ENCODE data around the gene SPRED2. TPM values are rescaled to one million over a fixed set of nuclear protein-coding genes. Genes with fewer than 3 reads are reported as not detected.
A peak's percentile ranks its signal among the peaks of the same experiment; 100 is the strongest.

Gene SPRED2
- total RNA-seq, 2 experiments from 2014 or later = 5.9 to 6.7 TPM

DNA sequence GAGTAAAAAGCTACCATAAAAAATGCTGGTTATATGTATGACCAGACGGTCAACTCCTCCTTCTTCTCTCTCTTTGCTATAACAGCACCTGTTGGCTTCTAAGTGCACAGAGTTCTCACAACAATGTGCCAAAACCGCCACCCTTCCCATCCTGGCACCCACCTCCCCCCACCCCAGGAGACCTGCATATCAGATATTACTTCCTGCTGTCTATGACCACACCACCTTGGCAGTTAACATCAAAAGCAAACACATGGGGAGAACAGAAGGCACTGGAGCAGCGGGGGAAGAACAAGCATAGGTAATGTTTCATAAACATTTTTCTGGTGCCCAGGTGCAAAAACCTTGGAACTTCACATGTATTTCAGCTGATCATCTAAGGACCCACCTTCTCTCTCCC, 15.5 kb downstream of the SPRED2 start:
- Mint-ChIP-seq H3K4me3 (no peak overlapping the region), H3K9me3 (no peaks in the 10 kb centered on the region), H3K27me3 (peaks cover 4% of the 10 kb centered on the region), H3K36me3 (ENCODE audit: low read depth) (no peaks in the 10 kb centered on the region), H3K27ac (peak overlapping the region; percentile 1), H3K4me1 (ENCODE audit: low read depth) (peaks cover 32% of the 10 kb centered on the region)
- DNase-seq (peak; percentile 36), ATAC-seq (no peak)
- POLR2A ChIA-PET = interaction anchor here (0.6 to 2.1 kb wide), 5 partner anchors 10 to 122 kb away, joined by 3 to 4 read pairs (median 3); no protein-coding TSS in a partner anchor
- intact Hi-C loops (cut with micrococcal nuclease) = no loop called here
- TF ChIP-seq, protein P1, sequence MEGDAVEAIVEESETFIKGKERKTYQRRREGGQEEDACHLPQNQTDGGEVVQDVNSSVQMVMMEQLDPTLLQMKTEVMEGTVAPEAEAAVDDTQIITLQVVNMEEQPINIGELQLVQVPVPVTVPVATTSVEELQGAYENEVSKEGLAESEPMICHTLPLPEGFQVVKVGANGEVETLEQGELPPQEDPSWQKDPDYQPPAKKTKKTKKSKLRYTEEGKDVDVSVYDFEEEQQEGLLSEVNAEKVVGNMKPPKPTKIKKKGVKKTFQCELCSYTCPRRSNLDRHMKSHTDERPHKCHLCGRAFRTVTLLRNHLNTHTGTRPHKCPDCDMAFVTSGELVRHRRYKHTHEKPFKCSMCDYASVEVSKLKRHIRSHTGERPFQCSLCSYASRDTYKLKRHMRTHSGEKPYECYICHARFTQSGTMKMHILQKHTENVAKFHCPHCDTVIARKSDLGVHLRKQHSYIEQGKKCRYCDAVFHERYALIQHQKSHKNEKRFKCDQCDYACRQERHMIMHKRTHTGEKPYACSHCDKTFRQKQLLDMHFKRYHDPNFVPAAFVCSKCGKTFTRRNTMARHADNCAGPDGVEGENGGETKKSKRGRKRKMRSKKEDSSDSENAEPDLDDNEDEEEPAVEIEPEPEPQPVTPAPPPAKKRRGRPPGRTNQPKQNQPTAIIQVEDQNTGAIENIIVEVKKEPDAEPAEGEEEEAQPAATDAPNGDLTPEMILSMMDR (IDR thresholded peaks at IDR 0.05) = no peak
- CTCF ChIA-PET = interaction anchor here (1.3 to 1.9 kb wide), 2 partner anchors 30 to 34 kb away, joined by 3 to 4 read pairs; no protein-coding TSS in a partner anchor

DNA sequence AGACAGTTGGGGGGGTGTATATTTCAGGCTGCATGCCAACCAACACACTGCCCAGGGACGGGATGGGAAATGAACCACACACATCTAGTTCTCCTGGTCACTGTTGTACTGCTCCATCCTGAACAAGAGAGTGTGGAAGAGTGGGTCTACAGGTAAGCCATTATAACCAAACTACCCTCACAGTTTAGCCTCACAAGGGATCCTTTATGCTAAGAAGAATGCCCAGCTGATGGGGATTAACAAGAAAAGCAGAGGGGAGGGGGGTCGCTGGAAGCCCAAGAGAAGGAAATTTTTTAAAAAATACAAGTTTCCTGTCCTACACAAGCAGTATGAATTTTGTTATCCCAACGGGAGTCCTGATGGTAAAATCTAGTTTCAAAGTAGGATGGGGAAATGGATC, 16.1 kb downstream of the SPRED2 start:
- H3K27me3 Mint-ChIP-seq = peaks cover 4% of the 10 kb centered on the region
- no peak overlapping the region for H3K4me3 Mint-ChIP-seq
- ATAC-seq (no peak), DNase-seq (no peak)
- H3K27ac Mint-ChIP-seq = no peak overlapping the region
- H3K4me1 Mint-ChIP-seq (ENCODE audit: low read depth) = peaks cover 32% of the 10 kb centered on the region
- intact Hi-C loops (cut with micrococcal nuclease) = no loop called here
- no peaks in the 10 kb centered on the region for H3K36me3 Mint-ChIP-seq (ENCODE audit: low read depth)
- CTCF ChIA-PET = interaction anchor here (1.3 kb wide), 1 partner anchor 34 kb away, joined by 3 read pairs; no protein-coding TSS in a partner anchor
- POLR2A ChIA-PET = interaction anchor here (1.8 to 2.1 kb wide), 2 partner anchors 9 to 14 kb away, joined by 4 read pairs; no protein-coding TSS in a partner anchor
- no peaks in the 10 kb centered on the region for H3K9me3 Mint-ChIP-seq
- TF ChIP-seq, protein P1 (IDR thresholded peaks at IDR 0.05) = no peak

DNA sequence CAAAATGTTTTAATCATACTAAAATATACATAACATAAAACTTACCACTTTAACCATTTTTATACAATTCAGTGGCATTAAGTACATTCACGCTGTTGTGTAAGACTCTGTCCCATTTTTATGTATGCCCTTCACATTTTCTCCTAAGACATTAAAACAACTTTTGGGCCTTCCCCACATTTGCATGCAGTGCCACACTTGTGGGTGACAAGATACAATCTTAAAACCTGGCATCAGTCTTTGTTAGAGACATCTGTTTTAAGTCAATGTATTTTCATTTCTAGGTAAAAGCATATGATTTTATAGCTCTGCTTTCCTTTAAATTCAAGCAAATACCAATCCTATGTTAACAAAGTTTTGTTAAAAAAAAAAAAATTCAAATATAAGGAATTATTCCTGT, 17.3 kb downstream of the SPRED2 start:
- no peaks in the 10 kb centered on the region for H3K36me3 Mint-ChIP-seq (ENCODE audit: low read depth)
- CTCF ChIA-PET = no interaction called here
- H3K27me3 Mint-ChIP-seq = peaks cover 4% of the 10 kb centered on the region
- H3K27ac Mint-ChIP-seq = no peak overlapping the region
- no peaks in the 10 kb centered on the region for H3K9me3 Mint-ChIP-seq
- H3K4me1 Mint-ChIP-seq (ENCODE audit: low read depth) = peaks cover 24% of the 10 kb centered on the region
- TF ChIP-seq, protein P1 (IDR thresholded peaks at IDR 0.05) = no peak
- POLR2A ChIA-PET = no interaction called here
- intact Hi-C loops (cut with micrococcal nuclease) = no loop called here
- DNase-seq (no peak), ATAC-seq (no peak)
- H3K4me3 Mint-ChIP-seq = no peak overlapping the region

DNA sequence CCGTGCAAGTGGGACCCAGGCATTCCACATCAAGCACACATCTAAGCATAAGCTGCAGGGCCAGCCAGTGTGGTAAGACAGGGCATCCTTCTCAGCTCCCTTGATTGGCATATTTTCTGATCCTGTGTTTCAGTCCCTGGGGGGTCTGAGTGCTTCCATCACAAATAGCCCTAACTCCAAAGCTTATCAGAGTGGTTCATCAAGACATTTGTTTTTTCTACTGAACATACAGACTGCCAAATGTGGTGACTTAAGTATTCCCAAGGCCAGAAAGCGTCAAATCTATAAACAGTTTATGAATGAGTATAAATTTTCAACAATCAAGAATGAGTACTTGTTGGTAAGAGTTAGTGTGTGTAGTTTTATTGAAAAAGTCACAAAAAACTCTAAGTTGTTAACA, 18.8 kb downstream of the SPRED2 start:
- Mint-ChIP-seq H3K27me3 (peaks cover 4% of the 10 kb centered on the region), H3K27ac (no peak overlapping the region), H3K4me3 (no peak overlapping the region), H3K4me1 (ENCODE audit: low read depth) (peaks cover 24% of the 10 kb centered on the region), H3K36me3 (ENCODE audit: low read depth) (no peaks in the 10 kb centered on the region), H3K9me3 (no peaks in the 10 kb centered on the region)
- ATAC-seq (no peak), DNase-seq (no peak)
- CTCF ChIA-PET = no interaction called here
- intact Hi-C loops (cut with micrococcal nuclease) = no loop called here
- POLR2A ChIA-PET = interaction anchor here (0.7 kb wide), 2 partner anchors 25 to 340 kb away, joined by 3 to 4 read pairs; no protein-coding TSS in a partner anchor
- TF ChIP-seq, protein P1 (IDR thresholded peaks at IDR 0.05) = no peak

DNA sequence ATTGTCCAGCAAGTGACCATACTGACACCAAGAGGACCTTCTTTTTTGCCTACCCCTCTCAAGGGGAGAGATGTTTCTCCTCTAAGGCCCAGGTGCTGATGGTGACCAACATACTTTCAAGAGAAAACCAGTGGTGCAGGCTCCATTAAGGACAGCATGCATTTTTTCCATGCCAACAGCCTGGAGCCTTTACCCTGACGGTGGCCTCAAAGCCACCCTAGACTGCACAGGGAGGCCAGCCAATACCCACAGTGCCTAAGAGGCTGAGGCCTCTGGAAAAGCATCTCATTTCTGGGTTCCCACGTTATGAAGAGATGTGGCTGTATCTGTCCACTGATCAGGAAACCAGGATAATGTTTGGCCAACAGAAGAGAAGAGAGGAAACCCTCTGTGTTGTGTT, 19.3 kb downstream of the SPRED2 start:
- ATAC-seq = no peak

More for the DNA sequence above, 19.3 kb downstream of the SPRED2 start:
- H3K4me3 Mint-ChIP-seq = no peak overlapping the region
- peaks cover 4% of the 10 kb centered on the region for H3K27me3 Mint-ChIP-seq
- peaks cover 20% of the 10 kb centered on the region for H3K4me1 Mint-ChIP-seq (ENCODE audit: low read depth)
- intact Hi-C loops (cut with micrococcal nuclease) = no loop called here
- ChIA-PET CTCF (no interaction called here), POLR2A (interaction anchor here (0.7 kb wide), 2 partner anchors 24 to 340 kb away, joined by 3 to 4 read pairs; no protein-coding TSS in a partner anchor)
- no peaks in the 10 kb centered on the region for H3K36me3 Mint-ChIP-seq (ENCODE audit: low read depth)
- TF ChIP-seq, protein P1 (IDR thresholded peaks at IDR 0.05) = no peak
- H3K27ac Mint-ChIP-seq = no peak overlapping the region
- DNase-seq = no peak
- H3K9me3 Mint-ChIP-seq = no peaks in the 10 kb centered on the region

Data from activated CD8-positive, alpha-beta T cell treated with anti-CD3 and anti-CD28 coated beads for 36 hours (primary cell).